ENCODE measurements around the gene HMGN1.

GRCh38 chr21:39388811-39389155 is 39.9 kb upstream of the HMGN1 start:
- TF ChIP-seq CTCF (IDR thresholded peaks at IDR 0.05) (no peak), POLR2AphosphoS5 (IDR thresholded peaks at IDR 0.05) (no peak), POLR2A (IDR thresholded peaks at IDR 0.05) (no peak)

Data from prostate gland (tissue), 2 donors.